ENCODE data around the gene REEP3.
A peak's percentile ranks its signal among the peaks of the same experiment; 100 is the strongest.
"Not testable (repeated sequence)": the region's sequence is repeated elsewhere in the genome, so short reads cannot be mapped to it uniquely, and the experiment has no call there.

The REEP3 gene

GRCh38 chr10:63630085-63630930, 109.1 kb downstream of the REEP3 start:
- peak; percentile 77 for DNase-seq (ENCODE audit: low spot score)

GRCh38 chr10:63630931-63631680, 109.9 kb downstream of the REEP3 start:
- DNase-seq (ENCODE audit: low spot score) = no peak

- DNase-seq (ENCODE audit: low spot score) = no peak
Measured at GRCh38 chr10:63631991-63632390, 110.8 kb downstream of the REEP3 start.

GRCh38 chr10:63633677-63634487, 112.7 kb downstream of the REEP3 start:
- no peak for DNase-seq (ENCODE audit: low spot score)

GRCh38 chr10:63634488-63635065, 113.4 kb downstream of the REEP3 start:
- DNase-seq (ENCODE audit: low spot score) = no peak

- DNase-seq (ENCODE audit: low spot score) = no peak
Measured at GRCh38 chr10:63636812-63637211, 115.6 kb downstream of the REEP3 start.

- DNase-seq (ENCODE audit: low spot score) = no peak
Measured at GRCh38 chr10:63637901-63638327, 116.7 kb downstream of the REEP3 start.

GRCh38 chr10:63641366-63641765, 120.2 kb downstream of the REEP3 start:
- DNase-seq (ENCODE audit: low spot score) = no peak

- no peak for DNase-seq (ENCODE audit: low spot score)
Measured at GRCh38 chr10:63641799-63642198, 120.6 kb downstream of the REEP3 start.

GRCh38 chr10:63642808-63643207, 121.6 kb downstream of the REEP3 start:
- DNase-seq (ENCODE audit: low spot score) = no peak

- no peak for DNase-seq (ENCODE audit: low spot score)
Measured at GRCh38 chr10:63644418-63645142, 123.4 kb downstream of the REEP3 start.

GRCh38 chr10:63645195-63645594, 124.0 kb downstream of the REEP3 start:
- no peak for DNase-seq (ENCODE audit: low spot score)

GRCh38 chr10:63646491-63646890, 125.3 kb downstream of the REEP3 start:
- DNase-seq (ENCODE audit: low spot score) = no peak

- DNase-seq (ENCODE audit: low spot score) = no peak
Measured at GRCh38 chr10:63651864-63652263, 130.7 kb downstream of the REEP3 start.

- DNase-seq (ENCODE audit: low spot score) = no peak
Measured at GRCh38 chr10:63653747-63654146, 132.5 kb downstream of the REEP3 start.

- no peak for DNase-seq (ENCODE audit: low spot score)
Measured at GRCh38 chr10:63657761-63658160, 136.6 kb downstream of the REEP3 start.

GRCh38 chr10:63660941-63661340, 139.7 kb downstream of the REEP3 start:
- not testable (repeated sequence) for DNase-seq (ENCODE audit: low spot score)

GRCh38 chr10:63661347-63661746, 140.1 kb downstream of the REEP3 start:
- DNase-seq (ENCODE audit: low spot score) = no peak

GRCh38 chr10:63664341-63664885, 143.2 kb downstream of the REEP3 start:
- no peak for DNase-seq (ENCODE audit: low spot score)

GRCh38 chr10:63665006-63665580, 143.9 kb downstream of the REEP3 start:
- not testable (repeated sequence) for DNase-seq (ENCODE audit: low spot score)
